Measurements from ENCODE around the gene ALLC.

DNA sequence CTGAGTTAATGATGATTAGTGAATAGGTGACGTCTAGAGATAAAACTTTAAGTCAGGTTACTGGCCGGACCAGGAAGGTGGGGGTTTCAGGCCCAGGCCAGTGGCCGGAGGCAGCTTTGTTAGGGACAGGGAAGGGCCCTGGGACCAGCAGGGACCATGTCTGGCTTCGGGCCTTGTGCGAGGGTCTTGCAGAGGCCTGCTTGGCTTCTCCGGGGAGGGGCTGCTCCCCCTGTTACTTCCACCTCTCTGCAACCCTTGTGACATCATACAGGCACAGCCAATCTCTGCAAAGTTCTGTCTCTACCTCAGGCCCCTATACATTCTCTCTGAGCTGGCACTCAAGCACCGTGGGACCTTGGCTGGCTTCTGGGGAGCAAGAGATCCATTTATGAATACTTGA lies at the start of gene ALLC:
- TF ChIP-seq, protein P1, sequence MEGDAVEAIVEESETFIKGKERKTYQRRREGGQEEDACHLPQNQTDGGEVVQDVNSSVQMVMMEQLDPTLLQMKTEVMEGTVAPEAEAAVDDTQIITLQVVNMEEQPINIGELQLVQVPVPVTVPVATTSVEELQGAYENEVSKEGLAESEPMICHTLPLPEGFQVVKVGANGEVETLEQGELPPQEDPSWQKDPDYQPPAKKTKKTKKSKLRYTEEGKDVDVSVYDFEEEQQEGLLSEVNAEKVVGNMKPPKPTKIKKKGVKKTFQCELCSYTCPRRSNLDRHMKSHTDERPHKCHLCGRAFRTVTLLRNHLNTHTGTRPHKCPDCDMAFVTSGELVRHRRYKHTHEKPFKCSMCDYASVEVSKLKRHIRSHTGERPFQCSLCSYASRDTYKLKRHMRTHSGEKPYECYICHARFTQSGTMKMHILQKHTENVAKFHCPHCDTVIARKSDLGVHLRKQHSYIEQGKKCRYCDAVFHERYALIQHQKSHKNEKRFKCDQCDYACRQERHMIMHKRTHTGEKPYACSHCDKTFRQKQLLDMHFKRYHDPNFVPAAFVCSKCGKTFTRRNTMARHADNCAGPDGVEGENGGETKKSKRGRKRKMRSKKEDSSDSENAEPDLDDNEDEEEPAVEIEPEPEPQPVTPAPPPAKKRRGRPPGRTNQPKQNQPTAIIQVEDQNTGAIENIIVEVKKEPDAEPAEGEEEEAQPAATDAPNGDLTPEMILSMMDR (IDR thresholded peaks at IDR 0.05), result no peak
- TF ChIP-seq POLR2A (IDR thresholded peaks at IDR 0.05), result no peak
- TF ChIP-seq POLR2AphosphoS5 (IDR thresholded peaks at IDR 0.05), result no peak
